Measurements from ENCODE around the gene BRSK2.

DNA sequence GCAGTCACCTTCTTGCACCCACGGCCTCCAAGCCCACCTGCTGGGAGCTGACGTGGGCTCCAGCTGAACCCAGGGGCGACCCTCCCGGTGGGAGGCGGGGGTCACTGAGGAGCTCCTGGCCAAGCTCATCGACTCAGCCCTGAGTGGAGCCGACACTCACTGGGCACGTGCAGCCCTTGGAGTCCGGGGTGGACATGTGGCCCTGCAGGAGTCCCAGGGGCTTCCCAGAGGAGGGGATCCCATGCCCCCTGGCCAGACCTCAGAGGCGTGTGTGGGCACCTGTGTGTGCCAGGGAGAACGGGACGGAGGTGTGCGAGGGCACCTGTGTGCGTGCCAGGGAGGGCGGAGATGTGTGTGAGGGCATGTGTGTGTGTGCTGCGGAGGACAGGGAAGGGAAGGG lies 20.8 kb upstream of the BRSK2 start:
- TF ChIP-seq CTCF (IDR thresholded peaks at IDR 0.05; ENCODE audit: low read length): no peak
- no peak for TF ChIP-seq EZH2 (IDR thresholded peaks at IDR 0.05; ENCODE audit: borderline replicate concordance, low read length)
